ENCODE results near the gene B3GNT3.
"Not testable (repeated sequence)": the region's sequence is repeated elsewhere in the genome, so short reads cannot be mapped to it uniquely, and the experiment has no call there.

Gene B3GNT3

GRCh38 chr19:17796838-17797423 is 2.0 kb downstream of the B3GNT3 start:
- H3K27me3 ChIP-seq (ENCODE audit: control insufficient read depth in 2 of 2, insufficient read depth in 2 of 2, low read length in 2 of 2), result peaks cover 5 to 6% of the 10 kb centered on the region in 2 donors
- no peaks in the 10 kb centered on the region for H3K9me3 ChIP-seq (ENCODE audit: control insufficient read depth in 2 of 2, low read length in 2 of 2)
- H3K27ac ChIP-seq (ENCODE audit: low read depth in 2 of 2, low read length in 2 of 2), result peak overlapping the region; percentile 99 to 100
- H3K4me3 ChIP-seq (ENCODE audit: low read length in 2 of 2), result peak overlapping the region; percentile 55 to 65
- H3K9ac ChIP-seq (ENCODE audit: low read depth in 1 of 2, low read length in 2 of 2), result peak overlapping the region; percentile 91 to 94
- H3K36me3 ChIP-seq (ENCODE audit: control insufficient read depth in 2 of 2, insufficient read depth in 2 of 2, low read length in 2 of 2), result peaks cover 0 to 2% of the 10 kb centered on the region in 2 donors
- H3K4me1 ChIP-seq (ENCODE audit: control insufficient read depth in 2 of 2, insufficient read depth in 2 of 2, low read length in 2 of 2), result peaks cover 28 to 41% of the 10 kb centered on the region in 2 donors

GRCh38 chr19:17797424-17798201 is 2.7 kb downstream of the B3GNT3 start:
- H3K9me3 ChIP-seq (ENCODE audit: control insufficient read depth in 2 of 2, low read length in 2 of 2), result no peaks in the 10 kb centered on the region
- peaks cover 5 to 6% of the 10 kb centered on the region in 2 donors for H3K27me3 ChIP-seq (ENCODE audit: control insufficient read depth in 2 of 2, insufficient read depth in 2 of 2, low read length in 2 of 2)
- peaks cover 0 to 5% of the 10 kb centered on the region in 2 donors for H3K36me3 ChIP-seq (ENCODE audit: control insufficient read depth in 2 of 2, insufficient read depth in 2 of 2, low read length in 2 of 2)
- peaks cover 28 to 41% of the 10 kb centered on the region in 2 donors for H3K4me1 ChIP-seq (ENCODE audit: control insufficient read depth in 2 of 2, insufficient read depth in 2 of 2, low read length in 2 of 2)
- H3K27ac ChIP-seq (ENCODE audit: low read depth in 2 of 2, low read length in 2 of 2), result peak overlapping the region; percentile 99 to 100
- H3K4me3 ChIP-seq (ENCODE audit: low read length in 2 of 2), result peak overlapping the region; percentile 61 to 65
- H3K9ac ChIP-seq (ENCODE audit: low read depth in 1 of 2, low read length in 2 of 2), result peak overlapping the region; percentile 91 to 94

GRCh38 chr19:17798599-17798998 is 3.7 kb downstream of the B3GNT3 start:
- not testable (repeated sequence) for H3K27me3 ChIP-seq (ENCODE audit: control insufficient read depth in 2 of 2, insufficient read depth in 2 of 2, low read length in 2 of 2); H3K36me3 ChIP-seq (ENCODE audit: control insufficient read depth in 2 of 2, insufficient read depth in 2 of 2, low read length in 2 of 2); H3K9me3 ChIP-seq (ENCODE audit: control insufficient read depth in 2 of 2, low read length in 2 of 2)
- peak overlapping the region in 1 of 2 donors; percentile 91 for H3K9ac ChIP-seq (ENCODE audit: low read depth in 1 of 2, low read length in 2 of 2)
- H3K4me3 ChIP-seq (ENCODE audit: low read length in 2 of 2), result peak overlapping the region in 1 of 2 donors; percentile 64
- peak overlapping the region; percentile 99 to 100 for H3K27ac ChIP-seq (ENCODE audit: low read depth in 2 of 2, low read length in 2 of 2)
- peaks cover 28 to 37% of the 10 kb centered on the region in 2 donors for H3K4me1 ChIP-seq (ENCODE audit: control insufficient read depth in 2 of 2, insufficient read depth in 2 of 2, low read length in 2 of 2)

- H3K9me3 ChIP-seq (ENCODE audit: control insufficient read depth in 2 of 2, low read length in 2 of 2), result no peaks in the 10 kb centered on the region
- H3K36me3 ChIP-seq (ENCODE audit: control insufficient read depth in 2 of 2, insufficient read depth in 2 of 2, low read length in 2 of 2), result peaks cover 5 to 6% of the 10 kb centered on the region in 2 donors
- H3K27me3 ChIP-seq (ENCODE audit: control insufficient read depth in 2 of 2, insufficient read depth in 2 of 2, low read length in 2 of 2), result peaks cover 0 to 1% of the 10 kb centered on the region in 2 donors
- no peak overlapping the region for H3K27ac ChIP-seq (ENCODE audit: low read depth in 2 of 2, low read length in 2 of 2)
- H3K9ac ChIP-seq (ENCODE audit: low read depth in 1 of 2, low read length in 2 of 2), result no peak overlapping the region
- H3K4me3 ChIP-seq (ENCODE audit: low read length in 2 of 2), result no peak overlapping the region
- peaks cover 10 to 17% of the 10 kb centered on the region in 2 donors for H3K4me1 ChIP-seq (ENCODE audit: control insufficient read depth in 2 of 2, insufficient read depth in 2 of 2, low read length in 2 of 2)
Observed at GRCh38 chr19:17802137-17802858, 7.4 kb downstream of the B3GNT3 start.

GRCh38 chr19:17803264-17803896 is 8.4 kb downstream of the B3GNT3 start:
- no peaks in the 10 kb centered on the region for H3K9me3 ChIP-seq (ENCODE audit: control insufficient read depth in 2 of 2, low read length in 2 of 2)
- no peak overlapping the region for H3K27ac ChIP-seq (ENCODE audit: low read depth in 2 of 2, low read length in 2 of 2)
- H3K27me3 ChIP-seq (ENCODE audit: control insufficient read depth in 2 of 2, insufficient read depth in 2 of 2, low read length in 2 of 2), result peaks cover 0 to 4% of the 10 kb centered on the region in 2 donors
- peaks cover 4 to 9% of the 10 kb centered on the region in 2 donors for H3K4me1 ChIP-seq (ENCODE audit: control insufficient read depth in 2 of 2, insufficient read depth in 2 of 2, low read length in 2 of 2)
- no peak overlapping the region for H3K9ac ChIP-seq (ENCODE audit: low read depth in 1 of 2, low read length in 2 of 2)
- no peak overlapping the region for H3K4me3 ChIP-seq (ENCODE audit: low read length in 2 of 2)
- H3K36me3 ChIP-seq (ENCODE audit: control insufficient read depth in 2 of 2, insufficient read depth in 2 of 2, low read length in 2 of 2), result peaks cover 11% of the 10 kb centered on the region in 2 donors

- peaks cover 0 to 4% of the 10 kb centered on the region in 2 donors for H3K27me3 ChIP-seq (ENCODE audit: control insufficient read depth in 2 of 2, insufficient read depth in 2 of 2, low read length in 2 of 2)
- H3K9me3 ChIP-seq (ENCODE audit: control insufficient read depth in 2 of 2, low read length in 2 of 2), result no peaks in the 10 kb centered on the region
- H3K9ac ChIP-seq (ENCODE audit: low read depth in 1 of 2, low read length in 2 of 2), result no peak overlapping the region
- H3K4me3 ChIP-seq (ENCODE audit: low read length in 2 of 2), result no peak overlapping the region
- H3K27ac ChIP-seq (ENCODE audit: low read depth in 2 of 2, low read length in 2 of 2), result no peak overlapping the region
- peaks cover 0 to under 1% of the 10 kb centered on the region in 2 donors for H3K4me1 ChIP-seq (ENCODE audit: control insufficient read depth in 2 of 2, insufficient read depth in 2 of 2, low read length in 2 of 2)
- H3K36me3 ChIP-seq (ENCODE audit: control insufficient read depth in 2 of 2, insufficient read depth in 2 of 2, low read length in 2 of 2), result peaks cover 19 to 22% of the 10 kb centered on the region in 2 donors
Observed at GRCh38 chr19:17805427-17805826, 10.5 kb downstream of the B3GNT3 start.

GRCh38 chr19:17806945-17807344 is 12.0 kb downstream of the B3GNT3 start:
- Histone ChIP-seq H3K27ac (ENCODE audit: low read depth in 2 of 2, low read length in 2 of 2) (no peak overlapping the region), H3K9me3 (ENCODE audit: control insufficient read depth in 2 of 2, low read length in 2 of 2) (no peaks in the 10 kb centered on the region), H3K9ac (ENCODE audit: low read depth in 1 of 2, low read length in 2 of 2) (no peak overlapping the region), H3K36me3 (ENCODE audit: control insufficient read depth in 2 of 2, insufficient read depth in 2 of 2, low read length in 2 of 2) (peaks cover 28 to 30% of the 10 kb centered on the region in 2 donors), H3K27me3 (ENCODE audit: control insufficient read depth in 2 of 2, insufficient read depth in 2 of 2, low read length in 2 of 2) (peaks cover 0 to 4% of the 10 kb centered on the region in 2 donors), H3K4me3 (ENCODE audit: low read length in 2 of 2) (no peak overlapping the region), H3K4me1 (ENCODE audit: control insufficient read depth in 2 of 2, insufficient read depth in 2 of 2, low read length in 2 of 2) (no peaks in the 10 kb centered on the region)

- Histone ChIP-seq H3K27me3 (ENCODE audit: control insufficient read depth in 2 of 2, insufficient read depth in 2 of 2, low read length in 2 of 2) (peaks cover 0 to 4% of the 10 kb centered on the region in 2 donors), H3K36me3 (ENCODE audit: control insufficient read depth in 2 of 2, insufficient read depth in 2 of 2, low read length in 2 of 2) (peaks cover 30 to 37% of the 10 kb centered on the region in 2 donors), H3K27ac (ENCODE audit: low read depth in 2 of 2, low read length in 2 of 2) (no peak overlapping the region)
Observed at GRCh38 chr19:17807731-17808316, 12.9 kb downstream of the B3GNT3 start.

GRCh38 chr19:17811103-17811502 is 16.2 kb downstream of the B3GNT3 start:
- no peaks in the 10 kb centered on the region for H3K4me1 ChIP-seq (ENCODE audit: control insufficient read depth in 2 of 2, insufficient read depth in 2 of 2, low read length in 2 of 2)
- H3K27ac ChIP-seq (ENCODE audit: low read depth in 2 of 2, low read length in 2 of 2), result no peak overlapping the region
- peaks cover 33% of the 10 kb centered on the region in 2 donors for H3K36me3 ChIP-seq (ENCODE audit: control insufficient read depth in 2 of 2, insufficient read depth in 2 of 2, low read length in 2 of 2)
- H3K4me3 ChIP-seq (ENCODE audit: low read length in 2 of 2), result no peak overlapping the region
- no peak overlapping the region for H3K9ac ChIP-seq (ENCODE audit: low read depth in 1 of 2, low read length in 2 of 2)
- peaks cover 0 to 4% of the 10 kb centered on the region in 2 donors for H3K27me3 ChIP-seq (ENCODE audit: control insufficient read depth in 2 of 2, insufficient read depth in 2 of 2, low read length in 2 of 2)
- no peaks in the 10 kb centered on the region for H3K9me3 ChIP-seq (ENCODE audit: control insufficient read depth in 2 of 2, low read length in 2 of 2)

More at GRCh38 chr19:17807731-17808316, 12.9 kb downstream of the B3GNT3 start:
- Histone ChIP-seq H3K9me3 (ENCODE audit: control insufficient read depth in 2 of 2, low read length in 2 of 2) (no peaks in the 10 kb centered on the region), H3K4me3 (ENCODE audit: low read length in 2 of 2) (no peak overlapping the region), H3K4me1 (ENCODE audit: control insufficient read depth in 2 of 2, insufficient read depth in 2 of 2, low read length in 2 of 2) (no peaks in the 10 kb centered on the region), H3K9ac (ENCODE audit: low read depth in 1 of 2, low read length in 2 of 2) (no peak overlapping the region)

Data from mucosa of rectum (tissue), 2 donors.